HEK293 (cell line): ENCODE results near the gene APOLD1.

Experiments used
- SETDB1 ChIP-seq: IDR thresholded peaks from one replicate; pipeline ENCODE4 v1.6.1; 2017; ENCODE audit warnings: mild to moderate bottlenecking, low read length, moderate library complexity, mixed read lengths; ENCODE audit not compliant: insufficient read length
- TCF7L2 ChIP-seq: IDR thresholded peaks from 2 replicates; pipeline ENCODE4 v1.6.1; 2011; ENCODE audit warnings: low read depth, mild to moderate bottlenecking, inconsistent platforms, low read length, moderate library complexity, borderline replicate concordance
- YY1 ChIP-seq: fragments of 450-650 bp; formaldehyde crosslinking; IDR thresholded peaks from 2 replicates; pipeline ENCODE4 v1.5.1; 2018; ENCODE audit warnings: missing biosample characterization, missing genetic modification characterization
- ZBTB7A ChIP-seq: fragments of 450-650 bp; formaldehyde crosslinking; IDR thresholded peaks from 2 replicates; pipeline ENCODE4 v1.5.1; 2016; ENCODE audit warnings: low read depth, missing biosample characterization, missing genetic modification characterization
- ZEB2 ChIP-seq: fragments of 450-650 bp; formaldehyde crosslinking; IDR thresholded peaks from 2 replicates; pipeline ENCODE4 v1.5.1; 2016; ENCODE audit warnings: missing biosample characterization, missing genetic modification characterization
- ZFHX2 ChIP-seq: fragments of 450-650 bp; formaldehyde crosslinking; conservative IDR thresholded peaks from 2 replicates; pipeline ENCODE4 v1.5.1; 2016; ENCODE audit warnings: missing biosample characterization, missing genetic modification characterization
- ZFP41 ChIP-seq: fragments of 450-650 bp; formaldehyde crosslinking; IDR thresholded peaks from 2 replicates; pipeline ENCODE4 v1.5.1; 2016; ENCODE audit warnings: missing biosample characterization, missing genetic modification characterization, borderline replicate concordance
- ZNF274 ChIP-seq, 2 experiments: fragments of 200-500 bp in 1 of 2; fragments of 450-650 bp in 1 of 2; sonication (Bioruptor generic) in 1 of 2; formaldehyde crosslinking in 1 of 2; IDR thresholded peaks; 2 replicates each; pipeline versions ENCODE4 v1.5.1 to v1.6.1; 2014 to 2016; ENCODE audit warnings: borderline replicate concordance in 1 of 2, inconsistent platforms in 1 of 2, low read length in 1 of 2, missing biosample characterization in 1 of 2, missing genetic modification characterization in 1 of 2
- ZNF350 ChIP-seq: fragments of 450-650 bp; formaldehyde crosslinking; IDR thresholded peaks from 2 replicates; pipeline ENCODE4 v1.5.0; 2017; ENCODE audit warnings: missing biosample characterization, mild to moderate bottlenecking, missing genetic modification characterization
- ZNF404 ChIP-seq: fragments of 450-650 bp; formaldehyde crosslinking; IDR thresholded peaks from 2 replicates; pipeline ENCODE4 v1.5.1; 2017; ENCODE audit warnings: missing biosample characterization, missing genetic modification characterization
- TF ChIP-seq, protein P1 (sequence below): fragments of 450-650 bp; formaldehyde crosslinking; IDR thresholded peaks from 2 replicates; pipeline ENCODE4 v1.5.1; 2016; ENCODE audit warnings: missing biosample characterization, missing genetic modification characterization
- TF ChIP-seq, protein P2 (sequence below): fragments of 450-650 bp; formaldehyde crosslinking; IDR thresholded peaks from 2 replicates; pipeline ENCODE4 v1.5.1; 2016; ENCODE audit warnings: missing biosample characterization, missing genetic modification characterization
- TF ChIP-seq, protein P3 (sequence below): fragments of 450-650 bp; formaldehyde crosslinking; IDR thresholded peaks from 2 replicates; pipeline ENCODE4 v1.5.1; 2016; ENCODE audit warnings: missing biosample characterization, missing genetic modification characterization
- TF ChIP-seq, protein P4 (sequence below): fragments of 450-650 bp; formaldehyde crosslinking; IDR thresholded peaks from 2 replicates; pipeline ENCODE4 v1.5.1; 2016; ENCODE audit warnings: missing biosample characterization, missing genetic modification characterization, low read depth

DNA sequence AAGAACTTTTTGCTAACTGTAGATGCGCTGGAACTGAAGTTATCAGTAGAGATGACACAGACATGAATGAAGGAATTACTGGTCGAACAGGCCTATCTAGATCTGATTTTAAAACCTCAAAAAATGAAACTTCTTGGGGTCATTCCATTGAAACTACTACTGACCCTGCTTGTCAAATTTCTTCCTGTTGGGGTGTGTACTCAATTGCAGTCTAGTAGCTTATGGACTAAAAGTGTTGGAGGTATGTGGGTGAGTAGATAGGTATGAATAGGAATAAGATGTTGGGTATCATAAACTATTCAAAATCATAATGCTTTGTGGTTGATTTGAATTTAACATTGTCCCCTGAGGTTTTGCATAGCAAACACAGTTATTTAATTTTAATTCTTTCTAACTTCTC lies 9.2 kb downstream of the APOLD1 start:
- TF ChIP-seq, protein P1, sequence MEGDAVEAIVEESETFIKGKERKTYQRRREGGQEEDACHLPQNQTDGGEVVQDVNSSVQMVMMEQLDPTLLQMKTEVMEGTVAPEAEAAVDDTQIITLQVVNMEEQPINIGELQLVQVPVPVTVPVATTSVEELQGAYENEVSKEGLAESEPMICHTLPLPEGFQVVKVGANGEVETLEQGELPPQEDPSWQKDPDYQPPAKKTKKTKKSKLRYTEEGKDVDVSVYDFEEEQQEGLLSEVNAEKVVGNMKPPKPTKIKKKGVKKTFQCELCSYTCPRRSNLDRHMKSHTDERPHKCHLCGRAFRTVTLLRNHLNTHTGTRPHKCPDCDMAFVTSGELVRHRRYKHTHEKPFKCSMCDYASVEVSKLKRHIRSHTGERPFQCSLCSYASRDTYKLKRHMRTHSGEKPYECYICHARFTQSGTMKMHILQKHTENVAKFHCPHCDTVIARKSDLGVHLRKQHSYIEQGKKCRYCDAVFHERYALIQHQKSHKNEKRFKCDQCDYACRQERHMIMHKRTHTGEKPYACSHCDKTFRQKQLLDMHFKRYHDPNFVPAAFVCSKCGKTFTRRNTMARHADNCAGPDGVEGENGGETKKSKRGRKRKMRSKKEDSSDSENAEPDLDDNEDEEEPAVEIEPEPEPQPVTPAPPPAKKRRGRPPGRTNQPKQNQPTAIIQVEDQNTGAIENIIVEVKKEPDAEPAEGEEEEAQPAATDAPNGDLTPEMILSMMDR (tag by site-specific recombination) = no peak
- TF ChIP-seq ZFP41 (tag by site-specific recombination) = no peak
- TF ChIP-seq, protein P2, sequence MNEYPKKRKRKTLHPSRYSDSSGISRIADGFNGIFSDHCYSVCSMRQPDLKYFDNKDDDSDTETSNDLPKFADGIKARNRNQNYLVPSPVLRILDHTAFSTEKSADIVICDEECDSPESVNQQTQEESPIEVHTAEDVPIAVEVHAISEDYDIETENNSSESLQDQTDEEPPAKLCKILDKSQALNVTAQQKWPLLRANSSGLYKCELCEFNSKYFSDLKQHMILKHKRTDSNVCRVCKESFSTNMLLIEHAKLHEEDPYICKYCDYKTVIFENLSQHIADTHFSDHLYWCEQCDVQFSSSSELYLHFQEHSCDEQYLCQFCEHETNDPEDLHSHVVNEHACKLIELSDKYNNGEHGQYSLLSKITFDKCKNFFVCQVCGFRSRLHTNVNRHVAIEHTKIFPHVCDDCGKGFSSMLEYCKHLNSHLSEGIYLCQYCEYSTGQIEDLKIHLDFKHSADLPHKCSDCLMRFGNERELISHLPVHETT (tag by site-specific recombination) = no peak
- TF ChIP-seq, protein P3, sequence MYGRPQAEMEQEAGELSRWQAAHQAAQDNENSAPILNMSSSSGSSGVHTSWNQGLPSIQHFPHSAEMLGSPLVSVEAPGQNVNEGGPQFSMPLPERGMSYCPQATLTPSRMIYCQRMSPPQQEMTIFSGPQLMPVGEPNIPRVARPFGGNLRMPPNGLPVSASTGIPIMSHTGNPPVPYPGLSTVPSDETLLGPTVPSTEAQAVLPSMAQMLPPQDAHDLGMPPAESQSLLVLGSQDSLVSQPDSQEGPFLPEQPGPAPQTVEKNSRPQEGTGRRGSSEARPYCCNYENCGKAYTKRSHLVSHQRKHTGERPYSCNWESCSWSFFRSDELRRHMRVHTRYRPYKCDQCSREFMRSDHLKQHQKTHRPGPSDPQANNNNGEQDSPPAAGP (tag by site-specific recombination) = no peak
- TF ChIP-seq, protein P4, sequence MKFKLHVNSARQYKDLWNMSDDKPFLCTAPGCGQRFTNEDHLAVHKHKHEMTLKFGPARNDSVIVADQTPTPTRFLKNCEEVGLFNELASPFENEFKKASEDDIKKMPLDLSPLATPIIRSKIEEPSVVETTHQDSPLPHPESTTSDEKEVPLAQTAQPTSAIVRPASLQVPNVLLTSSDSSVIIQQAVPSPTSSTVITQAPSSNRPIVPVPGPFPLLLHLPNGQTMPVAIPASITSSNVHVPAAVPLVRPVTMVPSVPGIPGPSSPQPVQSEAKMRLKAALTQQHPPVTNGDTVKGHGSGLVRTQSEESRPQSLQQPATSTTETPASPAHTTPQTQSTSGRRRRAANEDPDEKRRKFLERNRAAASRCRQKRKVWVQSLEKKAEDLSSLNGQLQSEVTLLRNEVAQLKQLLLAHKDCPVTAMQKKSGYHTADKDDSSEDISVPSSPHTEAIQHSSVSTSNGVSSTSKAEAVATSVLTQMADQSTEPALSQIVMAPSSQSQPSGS = no peak
- TF ChIP-seq ZEB2 = no peak
- no peak for TF ChIP-seq ZNF274 (IDR thresholded peaks at IDR 0.05; ENCODE audit: low read length)
- TF ChIP-seq ZNF274 (tag by site-specific recombination; IDR thresholded peaks at IDR 0.05; ENCODE audit: borderline replicate concordance) = no peak
- TF ChIP-seq SETDB1 = no peak
- TF ChIP-seq TCF7L2 = no peak
- no peak for TF ChIP-seq YY1 (tag by site-specific recombination)
- no peak for TF ChIP-seq ZNF404 (tag by site-specific recombination)
- TF ChIP-seq ZBTB7A = no peak
- TF ChIP-seq ZNF350 (tag by site-specific recombination) = no peak
- TF ChIP-seq ZFHX2 (tag by site-specific recombination) = no peak
